ENCODE measurements around the gene KDM5B. TPM values are rescaled to one million over a fixed set of nuclear protein-coding genes. Genes with fewer than 3 reads are reported as not detected.

The KDM5B gene
- total and polyA plus RNA-seq, 2 of the 8 experiments (the other 6 are each of a cell fraction or from before 2014, with no cell fraction given), result 73.3 to 210 TPM

GRCh38 chr1:202811296-202812175 lies 3.3 kb upstream of the KDM5B start:
- Histone ChIP-seq H3K79me1 (ENCODE audit: low read depth, low read length) (no peaks in the 10 kb centered on the region), H2BK12ac (ENCODE audit: low read depth, low read length) (peak overlapping the region; percentile 94), H4K5ac (ENCODE audit: insufficient read length, low read depth, low read length) (peak overlapping the region; percentile 14), H3K4me3 (ENCODE audit: extremely low read depth in 1 of 4, insufficient read depth in 2 of 4, low read depth in 3 of 4, low read length in 4 of 4) (peak overlapping the region; percentile 74 to 93 (median 84)), H4K20me1 (replicated peaks in 1 of 2; ENCODE audit: control insufficient read depth in 1 of 2, insufficient read depth in 2 of 2, low read length in 2 of 2) (no peaks in the 10 kb centered on the region), H3K23me2 (ENCODE audit: low read depth, low read length) (peaks cover 14% of the 10 kb centered on the region), H2AK5ac (ENCODE audit: low read depth, low read length) (peak overlapping the region; percentile 82), H4K8ac (ENCODE audit: extremely low read depth, insufficient read depth, low read length) (peak overlapping the region; percentile 77), H3K4ac (replicated peaks; ENCODE audit: insufficient read length, low read depth, low read length) (peak overlapping the region; percentile 61), H2BK15ac (ENCODE audit: low read length) (peak overlapping the region; percentile 76; the same call in 1 of the 2 replicates), H2BK120ac (replicated peaks; ENCODE audit: low read depth, low read length) (no peak overlapping the region), H3K4me2 (ENCODE audit: insufficient read depth in 1 of 2, low read depth in 2 of 2, low read length in 2 of 2) (peak overlapping the region; percentile 97 to 99), H3K4me1 (replicated peaks in 1 of 4; ENCODE audit: control insufficient read depth in 3 of 4, insufficient read depth in 4 of 4, low read length in 3 of 4) (peaks cover 12 to 22% (median 16%) of the 10 kb centered on the region in 4 experiments), H2BK20ac (ENCODE audit: low read length) (no peak overlapping the region), H3K36me3 (ENCODE audit: control insufficient read depth in 2 of 4, insufficient read depth in 4 of 4, low read length in 3 of 4) (no peaks in the 10 kb centered on the region), H2BK5ac (ENCODE audit: low read depth, low read length) (peak overlapping the region; percentile 82; the same call in 1 of the 2 replicates), H3K9ac (replicated peaks in 1 of 4; ENCODE audit: extremely low read depth in 1 of 4, low read depth in 3 of 4, low read length in 3 of 4) (peak overlapping the region; percentile 72 to 84 (median 78)), H3K27me3 (replicated peaks in 1 of 4; ENCODE audit: control insufficient read depth in 3 of 4, extremely low read depth in 1 of 4, insufficient read depth in 3 of 4, low read length in 3 of 4) (peaks cover 0 to 5% (median 2%) of the 10 kb centered on the region in 4 experiments; a peak in 2 of 7 replicates), H3K27ac (ENCODE audit: low read depth, low read length) (peak overlapping the region; percentile 67; the same call in 1 of the 2 replicates), H3K14ac (ENCODE audit: insufficient read length) (no peak overlapping the region), H3K9me3 (ENCODE audit: insufficient read depth in 2 of 2, low read depth in 1 of 2, low read length in 1 of 2) (no peaks in the 10 kb centered on the region), H3K18ac (ENCODE audit: extremely low read depth, low read length) (peak overlapping the region; percentile 81), H3K56ac (replicated peaks; ENCODE audit: insufficient read length, low read depth, low read length) (no peak overlapping the region), H3K79me2 (ENCODE audit: control insufficient read depth in 1 of 2, insufficient read depth in 2 of 2, low read length in 2 of 2) (peaks cover 9 to 26% of the 10 kb centered on the region in 2 experiments), H3K23ac (ENCODE audit: insufficient read length) (no peak overlapping the region), H2AFZ (ENCODE audit: low read length) (no peak overlapping the region), H4K91ac (replicated peaks; ENCODE audit: insufficient read length, low read length) (peak overlapping the region; percentile 72)
- ChIA-PET POLR2A (ENCODE audit: partially characterized antibody) (interaction anchor here (0.8 to 8.4 kb wide), 20 partner anchors 9 to 162 kb away, joined by 3 to 81 read pairs (median 8); no protein-coding TSS in a partner anchor), CTCF (ENCODE audit: partially characterized antibody) (interaction anchor here (0.6 to 4.9 kb wide), 6 partner anchors 9 to 41 kb away, joined by 3 to 41 read pairs (median 4); no protein-coding TSS in a partner anchor)
- FAIRE-seq, result no peak
- 7% methylated on average over 36 of the region's 43 CpGs; no CpG with 5 or more reads in 1 of the 2 experiments for WGBS, 2 experiments (ENCODE audit: extremely low coverage in 1 of 2, insufficient coverage in 1 of 2, insufficient read length in 1 of 2, insufficient replicate concordance in 2 of 2, low coverage in 1 of 2, low lambda C conversion rate in 2 of 2, missing lambda C conversion rate in 1 of 2)
- peak in 1 of 2 experiments; percentile 76 for DNase-seq (ENCODE audit: low read depth in 1 of 2, low spot score in 2 of 2)
- peak; percentile 13 for TF ChIP-seq ASH2L (IDR thresholded peaks at IDR 0.05; ENCODE audit: low read length)
- peak; percentile 65 for TF ChIP-seq TEAD4 (IDR thresholded peaks at IDR 0.05; ENCODE audit: low read depth, low read length)
- TF ChIP-seq CTCF (IDR thresholded peaks at IDR 0.05; ENCODE audit: control extremely low read depth in 1 of 3, insufficient read depth in 1 of 3, low read depth in 1 of 3, low read length in 3 of 3), result no peak
- TF ChIP-seq JUN (IDR thresholded peaks at IDR 0.05; ENCODE audit: low read depth, low read length), result no peak
- no peak for TF ChIP-seq SAP30 (IDR thresholded peaks at IDR 0.05; ENCODE audit: insufficient read depth, insufficient replicate concordance, low read length)
- TF ChIP-seq JUND (IDR thresholded peaks at IDR 0.05; ENCODE audit: low read length), result no peak
- TF ChIP-seq RXRA (IDR thresholded peaks at IDR 0.05; ENCODE audit: insufficient read depth, low read depth, low read length), result no peak
- no peak for TF ChIP-seq SIRT6 (IDR thresholded peaks at IDR 0.05; ENCODE audit: low read length)
- no peak for TF ChIP-seq POU5F1 (IDR thresholded peaks at IDR 0.05; ENCODE audit: low read depth, low read length)

All from H1 (cell line).